ENCODE measurements around the gene CDH13.

The CDH13 gene

DNA sequence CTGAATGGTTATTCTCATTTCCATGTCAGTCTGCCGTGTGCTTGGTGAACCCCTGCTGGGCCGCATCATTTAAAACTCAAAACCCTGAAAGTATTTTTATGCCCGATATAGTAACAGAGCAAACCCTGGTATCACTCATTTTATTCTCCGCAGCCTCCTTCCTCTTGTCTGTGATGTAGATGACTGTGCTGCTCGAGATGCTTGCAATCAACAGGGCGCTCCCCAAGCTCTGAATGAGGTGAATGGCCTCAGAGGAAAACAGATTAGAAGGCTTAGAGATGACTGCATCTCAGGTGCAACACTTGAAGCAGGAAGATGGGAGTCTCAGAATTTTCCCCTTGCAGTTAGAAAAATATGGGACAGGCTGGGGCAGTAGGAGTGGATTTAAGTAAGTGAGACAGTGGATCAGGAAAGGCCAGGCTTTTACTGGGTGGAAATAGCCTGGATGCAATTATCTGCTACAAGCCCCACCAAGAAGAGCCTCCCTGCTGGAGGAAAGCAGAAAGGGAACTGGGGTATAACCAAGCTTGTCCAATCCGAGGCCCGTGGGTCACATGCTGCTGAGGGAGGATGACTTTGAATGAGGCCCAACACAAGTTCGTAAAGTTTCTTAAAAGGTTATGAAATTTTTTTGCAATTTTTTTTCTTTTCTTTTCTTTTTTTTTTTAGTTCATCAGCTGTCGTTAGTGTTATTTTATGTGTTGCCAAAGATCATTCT, 166.9 kb downstream of the CDH13 start:
- no peak for DNase-seq

DNA sequence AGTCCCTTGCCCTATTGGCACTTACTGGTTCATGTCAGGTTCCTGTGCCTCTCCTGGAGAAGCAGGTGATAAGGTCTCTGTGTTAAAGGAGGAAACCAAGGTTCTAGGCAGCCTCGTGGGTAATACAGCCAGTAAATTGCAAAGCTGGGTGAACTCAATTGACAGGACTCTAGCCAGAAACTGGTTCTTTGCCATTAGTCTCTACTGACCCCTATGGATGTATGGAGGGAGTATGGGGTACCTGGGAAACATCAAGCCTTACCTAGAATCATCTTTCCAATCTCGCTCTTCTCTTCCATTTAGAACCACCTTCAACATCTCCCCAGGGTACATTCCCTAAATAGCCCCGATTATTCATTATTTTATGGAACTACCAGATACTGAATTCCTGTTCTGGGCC, 169.3 kb downstream of the CDH13 start:
- DNase-seq = no peak

DNA sequence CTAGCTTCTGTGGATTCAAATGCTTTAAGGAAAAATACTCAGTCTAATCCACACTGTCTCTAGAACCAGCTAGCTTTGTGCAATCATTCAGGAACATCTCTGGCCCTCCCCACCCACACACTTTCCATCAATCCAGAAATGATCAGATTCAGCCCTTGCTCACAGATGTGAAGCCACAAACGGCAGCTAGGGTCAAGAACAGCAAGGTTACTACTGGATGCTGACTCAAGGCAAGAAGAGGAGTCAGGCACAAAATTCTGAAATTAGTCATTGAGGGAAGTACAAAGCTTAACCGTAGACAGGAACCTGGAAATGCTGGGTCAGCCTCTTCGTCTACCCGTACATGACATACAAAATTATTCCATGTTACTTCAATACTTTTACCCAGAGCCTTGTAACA, 174.6 kb downstream of the CDH13 start:
- no peak for DNase-seq

DNA sequence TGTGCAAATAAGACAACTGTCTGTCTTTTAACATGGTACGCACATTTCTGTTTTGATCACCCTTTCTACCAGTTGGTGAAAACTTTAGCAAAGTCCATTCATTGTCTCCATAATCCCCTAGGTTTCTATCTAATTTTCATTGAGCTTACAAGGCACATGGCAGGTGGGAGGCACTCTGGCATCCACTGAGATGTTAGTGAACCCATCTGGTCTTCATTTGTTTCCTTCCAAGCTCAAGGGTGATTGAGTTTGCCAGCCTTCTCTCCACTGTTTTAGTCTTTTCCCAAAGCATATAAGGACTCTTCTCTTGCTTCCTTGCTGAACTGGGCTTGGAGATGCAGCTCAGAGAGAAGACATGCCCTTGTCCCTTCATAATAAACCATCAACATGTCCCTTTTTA, 179.1 kb downstream of the CDH13 start:
- DNase-seq = no peak

DNA sequence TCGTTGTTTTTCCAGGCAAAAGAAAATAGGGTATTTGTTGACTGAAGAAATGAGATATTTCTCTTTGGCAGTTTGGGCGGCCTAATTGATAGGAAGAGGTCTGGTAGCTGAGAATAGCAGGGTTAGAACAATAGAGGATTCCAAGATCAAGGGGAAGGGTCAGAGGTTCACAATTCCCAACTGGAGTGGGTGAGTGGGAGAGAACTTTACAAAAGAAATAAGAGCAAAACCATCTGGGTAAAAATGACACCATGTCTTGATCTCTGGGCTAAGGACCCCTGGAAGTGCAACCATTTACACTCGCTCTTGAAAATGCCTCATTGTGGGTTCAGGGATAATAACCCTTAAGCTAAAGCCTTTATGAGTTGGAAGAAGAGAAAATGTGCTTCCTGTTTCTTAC, 180.5 kb downstream of the CDH13 start:
- no peak for DNase-seq

DNA sequence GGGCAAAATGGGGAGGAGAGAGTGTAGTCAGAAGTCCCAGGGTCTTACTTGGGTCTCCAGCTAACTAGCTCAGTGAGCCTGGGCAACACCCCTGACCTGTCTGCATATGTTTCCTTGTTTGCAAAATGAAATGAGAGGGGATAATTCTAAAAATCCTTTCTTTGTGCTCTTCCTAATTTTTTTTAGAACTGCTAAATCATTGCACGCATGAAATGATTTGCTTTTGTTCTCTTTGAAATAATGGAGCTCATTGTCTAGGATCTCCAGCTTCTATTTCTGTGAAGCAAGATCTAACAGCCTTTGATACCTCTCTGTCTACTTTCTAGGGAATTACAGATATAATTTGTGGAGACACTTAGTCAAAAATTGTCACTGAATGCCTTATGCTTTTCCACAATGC, 181.3 kb downstream of the CDH13 start:
- DNase-seq = no peak

DNA sequence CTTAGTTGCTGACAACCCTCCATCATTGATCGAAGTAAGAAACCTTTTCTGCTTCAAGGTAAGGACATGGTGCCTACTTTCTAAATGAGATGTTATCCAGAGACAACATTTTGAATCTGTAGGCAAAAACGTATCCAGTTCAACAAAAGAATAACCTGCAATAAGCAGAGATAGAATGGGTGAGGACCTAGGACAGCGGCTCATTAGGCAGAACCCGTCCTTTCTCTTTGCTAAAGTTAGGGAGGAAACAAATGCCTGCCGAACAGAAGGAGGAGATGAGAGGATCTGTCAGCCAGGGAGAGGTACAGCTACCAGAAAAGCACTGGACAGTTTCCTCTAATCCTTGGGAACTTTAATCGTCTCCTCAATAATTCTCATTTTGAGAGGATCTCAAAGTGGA, 183.3 kb downstream of the CDH13 start:
- DNase-seq = no peak

DNA sequence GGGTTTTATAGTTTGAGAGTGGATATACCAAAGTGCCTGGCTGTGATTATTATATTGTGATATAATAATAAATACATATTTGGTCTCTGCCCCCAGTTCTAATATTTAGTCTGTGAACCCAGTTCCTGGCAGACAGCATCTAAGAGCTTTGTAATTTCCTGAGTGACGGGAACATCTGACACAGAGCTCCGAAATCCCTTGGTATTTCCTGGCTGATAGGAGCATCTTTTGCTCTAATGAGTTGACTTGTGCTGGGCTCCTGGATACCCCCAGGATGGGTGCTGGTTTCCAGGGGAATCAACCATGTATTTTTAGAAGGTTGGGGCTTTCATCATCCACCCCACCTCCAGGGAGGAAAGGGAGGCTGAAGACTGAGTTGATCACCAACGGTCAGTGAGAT, 187.3 kb downstream of the CDH13 start:
- DNase-seq = no peak

DNA sequence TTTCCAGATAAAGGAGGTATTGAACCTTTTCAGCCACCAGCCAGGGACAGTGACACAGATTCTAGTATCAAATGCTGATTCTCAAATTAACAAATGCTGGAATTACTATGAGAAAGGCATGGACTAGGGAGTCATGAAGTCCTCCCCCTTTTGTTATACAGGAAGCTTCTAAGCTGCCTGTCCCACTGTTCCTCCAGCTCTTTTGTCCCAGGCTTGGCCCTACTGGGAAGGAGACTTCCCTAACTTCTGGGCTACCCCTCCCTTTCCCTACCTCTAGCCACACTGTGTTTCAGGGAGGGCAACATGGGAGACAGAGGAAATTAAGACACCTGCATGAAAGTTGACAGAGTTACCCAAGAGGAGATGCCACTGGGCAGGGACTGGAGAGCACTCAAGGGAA, 192.5 kb downstream of the CDH13 start:
- DNase-seq = no peak

DNA sequence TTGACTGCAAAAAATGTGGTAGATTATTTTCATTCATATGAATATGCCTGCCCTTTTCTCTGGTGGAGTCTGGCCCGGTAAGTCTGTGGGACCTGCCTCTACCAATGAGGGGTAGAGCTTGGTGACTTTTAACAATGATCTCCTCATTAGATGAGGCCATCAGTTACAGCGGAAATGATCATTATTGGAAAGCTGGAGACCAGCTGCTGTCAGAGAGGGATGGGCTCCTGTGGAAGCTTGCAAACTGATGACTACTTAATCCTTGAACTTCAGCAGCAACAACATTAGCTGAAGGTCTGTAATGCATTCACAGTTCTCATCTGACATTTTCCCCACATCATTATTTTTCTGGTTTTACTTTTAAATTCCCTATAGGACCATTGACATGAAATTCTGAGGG, 194.1 kb downstream of the CDH13 start:
- DNase-seq = no peak

DNA sequence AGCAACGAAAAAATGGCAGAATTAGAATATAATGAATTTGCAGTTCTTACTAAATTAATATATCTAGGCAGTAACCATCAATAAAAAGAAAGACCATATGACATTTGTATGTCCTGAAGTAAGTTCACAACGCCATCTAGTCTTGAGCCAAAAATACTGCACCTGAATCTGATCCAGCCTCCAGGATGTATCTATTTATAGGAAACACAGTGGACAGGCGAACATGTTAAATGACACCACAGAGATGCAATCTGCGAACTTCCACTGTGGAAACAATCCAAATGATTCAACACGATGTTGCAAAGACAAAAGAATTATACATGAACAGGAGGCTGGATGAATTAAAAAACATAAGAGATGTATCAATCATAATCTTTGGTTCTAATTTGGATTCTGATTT, 197.6 kb downstream of the CDH13 start:
- DNase-seq = no peak

DNA sequence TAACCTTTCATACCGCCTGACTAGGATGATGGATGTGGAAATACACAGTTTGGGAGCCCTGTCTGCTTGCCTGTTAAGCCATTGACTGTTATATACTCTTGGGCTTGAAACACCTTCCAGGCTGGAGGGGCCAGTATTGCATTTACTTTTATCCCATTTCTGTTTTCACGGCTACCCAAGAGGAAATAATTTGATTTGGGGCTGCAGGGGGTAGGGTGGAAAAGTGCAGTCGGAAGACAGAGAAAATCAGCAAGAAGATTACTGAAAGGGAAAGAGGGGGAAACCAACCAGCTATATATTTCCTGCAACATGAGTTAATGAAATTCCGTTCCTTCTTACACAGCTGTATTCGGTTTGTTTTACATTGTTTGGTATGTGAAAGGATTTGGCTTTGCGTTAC, 202.5 kb downstream of the CDH13 start:
- no peak for DNase-seq

DNA sequence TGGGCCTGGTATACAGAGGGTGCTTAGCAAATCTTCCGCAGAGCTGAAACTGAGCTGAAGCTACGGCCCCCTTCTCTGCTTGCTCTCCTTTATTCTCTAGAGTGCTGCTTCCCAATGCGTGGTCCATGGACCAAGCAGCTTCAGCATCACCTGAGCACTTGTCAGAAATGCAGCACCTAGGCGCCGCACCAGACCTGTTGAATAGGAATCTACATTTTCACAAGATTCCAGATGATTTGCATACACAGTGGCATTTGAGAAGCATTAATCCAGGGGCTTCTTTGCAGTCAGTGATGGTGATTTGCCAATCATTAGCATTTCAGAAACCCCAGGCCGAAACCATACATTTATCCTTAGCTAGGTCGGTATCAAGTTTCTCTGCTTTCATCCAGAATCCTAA, 204.2 kb downstream of the CDH13 start:
- no peak for DNase-seq

DNA sequence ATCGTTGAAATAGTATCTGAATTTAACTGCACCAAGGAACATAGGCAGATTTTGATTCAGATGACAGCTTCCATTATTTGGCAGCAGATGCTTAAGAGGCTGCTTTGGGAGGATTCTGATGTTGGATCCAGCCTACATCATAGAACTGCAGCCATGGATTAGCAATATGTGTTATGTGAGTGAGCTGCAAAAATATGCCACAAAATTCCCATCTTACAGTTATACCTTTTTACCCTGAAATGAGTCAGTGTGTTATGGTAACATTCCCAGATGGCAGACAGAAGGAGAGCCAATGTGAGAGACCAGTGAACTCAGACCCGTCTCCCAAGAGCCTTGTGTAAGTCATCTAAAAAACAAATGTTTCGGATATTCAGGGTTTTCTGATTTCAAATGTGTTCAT, 206.1 kb downstream of the CDH13 start:
- no peak for DNase-seq

DNA sequence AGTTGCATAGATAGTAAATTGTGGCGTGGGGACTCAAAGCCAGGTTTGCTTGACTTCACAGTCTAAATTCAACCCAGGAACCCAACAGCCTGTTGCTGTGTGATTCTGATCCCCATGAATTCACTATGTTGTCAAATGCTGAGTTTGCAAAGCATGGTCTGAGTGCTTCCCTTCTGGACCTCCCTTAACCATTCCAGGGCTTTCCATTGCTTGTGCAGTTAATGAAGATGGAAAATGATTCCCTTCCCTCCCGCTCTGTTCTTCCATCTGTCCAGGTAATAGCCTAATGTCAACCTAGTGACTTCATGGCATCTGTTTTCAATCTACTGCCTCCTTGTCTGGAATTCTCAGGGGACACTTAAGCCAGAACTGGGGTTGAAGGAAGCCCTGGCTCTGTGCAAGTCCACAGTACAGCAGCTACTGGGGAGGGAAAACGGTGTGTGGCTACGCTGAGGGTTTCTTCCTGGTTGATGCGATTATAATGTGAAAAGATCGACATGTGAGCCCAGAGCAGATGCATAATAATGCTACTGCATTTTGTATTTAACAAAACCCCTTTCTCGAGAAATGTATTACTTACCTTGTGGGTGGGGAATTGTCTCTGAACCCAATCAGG, 206.7 kb downstream of the CDH13 start:
- DNase-seq = no peak

DNA sequence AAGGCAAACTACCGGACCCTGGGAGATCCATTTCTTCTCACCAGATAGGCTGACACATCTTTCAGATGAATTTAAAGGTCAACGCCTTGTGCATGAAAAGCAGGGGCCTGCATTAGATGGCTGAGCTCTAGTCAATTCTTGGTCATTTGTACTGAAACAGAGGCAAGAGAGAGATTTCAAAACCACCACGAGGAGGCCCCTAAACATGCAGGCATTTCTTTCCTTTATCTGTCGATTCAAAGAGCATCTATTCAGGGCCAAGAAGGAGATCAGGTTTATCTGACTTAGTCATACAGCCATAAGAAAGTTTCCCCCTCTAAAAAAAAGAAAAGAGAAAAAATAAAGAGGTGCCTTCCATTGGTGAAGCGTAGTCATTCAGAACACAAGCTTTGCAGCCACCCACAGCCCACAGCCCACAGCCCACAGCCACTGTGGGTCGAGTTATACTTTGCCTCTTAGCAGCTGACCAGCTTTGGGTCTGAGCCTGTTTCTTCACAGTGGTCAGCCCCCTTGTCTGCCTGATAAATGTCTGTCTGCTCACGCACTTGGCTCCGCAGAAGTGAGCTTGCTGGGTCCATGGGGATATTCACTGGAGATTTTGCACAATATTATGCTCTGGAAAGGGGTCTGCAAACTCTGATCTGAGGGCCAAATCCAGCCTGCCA, 207.5 kb downstream of the CDH13 start:
- no peak for DNase-seq

DNA sequence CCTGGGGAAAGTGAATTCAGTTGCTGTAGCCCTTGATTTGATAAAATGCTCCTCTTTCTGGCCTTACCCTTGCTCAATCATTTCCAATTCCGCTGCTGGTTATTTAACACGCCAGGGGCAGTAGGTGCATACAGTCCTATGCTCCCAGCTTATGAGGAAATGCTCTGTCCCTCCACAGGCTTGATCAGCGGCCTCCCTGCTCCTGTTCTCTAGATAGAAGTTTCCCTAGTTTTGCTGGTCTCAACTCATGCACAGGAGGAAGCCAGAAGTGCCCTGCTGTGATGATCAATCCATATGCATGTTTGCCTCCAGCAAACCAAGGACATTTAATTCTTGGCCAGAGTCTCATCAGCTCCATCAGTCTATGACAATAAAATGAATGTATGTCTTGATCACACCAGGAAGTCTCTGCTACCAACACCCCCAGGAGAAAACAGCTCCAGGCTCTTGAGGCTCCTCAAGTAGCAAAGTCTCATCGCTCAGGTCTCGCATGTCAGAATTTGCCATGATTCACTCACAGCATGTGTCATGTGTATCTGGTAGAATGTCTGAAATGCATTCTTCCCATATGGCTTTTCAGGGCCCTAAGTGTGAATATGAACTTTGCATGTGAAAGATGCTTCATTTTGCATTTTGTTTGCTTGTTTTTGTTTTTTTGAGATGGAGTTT, 208.9 kb downstream of the CDH13 start:
- no peak for DNase-seq

DNA sequence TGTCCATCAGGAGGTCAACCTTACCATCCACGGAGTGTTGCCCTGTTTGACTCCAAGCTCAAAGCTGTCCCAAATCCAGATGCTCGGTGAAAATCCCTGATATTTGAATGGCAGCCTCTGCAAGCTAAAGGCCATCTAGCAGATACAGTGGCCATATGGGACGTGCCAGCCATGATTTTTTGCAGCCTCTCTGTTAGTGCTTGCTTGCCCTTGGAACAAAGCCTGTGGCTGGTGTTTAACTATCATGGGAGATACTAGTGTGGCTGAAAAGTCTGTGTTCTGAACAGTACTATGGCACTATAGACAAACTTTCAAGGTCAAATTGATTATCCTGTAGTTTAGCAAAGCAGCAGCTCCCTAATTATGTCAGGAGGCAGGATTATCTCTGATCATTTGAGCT, 214.3 kb downstream of the CDH13 start:
- no peak for DNase-seq

DNA sequence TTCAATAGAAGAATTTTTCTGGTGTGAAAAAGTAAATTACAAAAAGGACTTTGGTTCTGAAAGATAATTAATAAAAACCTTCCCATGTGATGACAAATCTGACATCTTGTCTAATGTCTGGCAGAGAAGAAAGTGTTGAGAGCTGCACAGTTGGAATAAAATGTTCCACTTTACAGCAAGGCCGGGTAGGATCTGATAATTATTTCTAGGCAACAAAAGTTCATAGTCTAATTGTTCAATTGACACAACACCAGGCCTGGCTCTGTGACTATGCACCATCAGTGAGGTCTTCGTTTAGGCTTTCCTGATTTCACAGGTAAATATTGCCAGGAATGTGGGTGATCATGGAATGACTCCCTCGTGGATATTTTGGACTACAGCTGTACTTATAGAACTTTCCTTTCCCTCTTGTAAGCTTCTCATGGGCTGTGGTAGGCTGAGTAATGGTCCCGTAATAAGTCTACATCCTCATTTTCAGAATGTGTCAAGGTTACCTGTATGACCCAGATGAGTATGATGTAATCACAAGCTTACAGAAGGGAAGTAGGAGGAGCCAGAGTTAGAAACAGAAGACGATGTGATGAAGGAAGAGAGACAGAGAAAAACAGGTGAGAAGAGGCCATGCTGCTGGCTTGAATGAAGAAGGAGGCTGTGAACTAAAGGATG, 217.0 kb downstream of the CDH13 start:
- no peak for DNase-seq

DNA sequence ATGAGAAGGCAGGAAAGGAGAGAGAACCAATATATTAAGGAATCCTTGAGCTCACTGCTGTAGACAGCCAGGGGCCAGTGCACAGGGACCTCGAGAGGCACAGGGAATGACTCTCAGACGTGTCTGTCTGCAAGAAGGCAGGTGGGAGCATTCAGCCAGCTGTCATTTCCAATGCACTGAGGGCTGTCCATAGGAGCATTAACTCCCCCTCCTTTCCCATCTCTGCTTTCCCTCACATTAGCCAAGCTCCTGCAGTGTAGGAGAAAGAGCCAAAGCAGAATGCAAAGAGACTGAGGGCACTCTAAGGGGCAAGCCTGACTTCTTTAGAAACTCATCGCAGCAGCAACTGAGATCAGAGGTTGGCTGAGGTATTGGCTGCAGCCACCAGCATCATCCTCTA, 218.3 kb downstream of the CDH13 start:
- DNase-seq = no peak

DNA sequence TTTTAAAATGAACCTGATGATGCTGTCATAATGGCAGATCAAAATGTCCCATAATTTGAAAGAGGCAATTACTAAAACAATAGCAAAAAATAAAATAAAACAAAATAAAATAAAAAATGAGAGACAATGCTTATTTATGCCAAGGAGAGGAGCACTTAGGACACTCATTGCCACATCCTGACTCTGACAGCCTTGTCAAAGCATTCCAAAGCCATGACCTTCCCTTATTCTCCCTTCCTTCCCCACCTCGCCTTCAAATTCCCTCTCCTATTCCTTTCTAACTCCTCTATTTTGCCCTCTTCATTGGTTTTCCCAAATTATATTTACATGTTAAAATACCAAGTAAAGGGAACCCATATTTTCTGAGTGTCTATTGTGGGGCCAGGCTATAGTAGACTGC, 220.0 kb downstream of the CDH13 start:
- DNase-seq = no peak

DNA sequence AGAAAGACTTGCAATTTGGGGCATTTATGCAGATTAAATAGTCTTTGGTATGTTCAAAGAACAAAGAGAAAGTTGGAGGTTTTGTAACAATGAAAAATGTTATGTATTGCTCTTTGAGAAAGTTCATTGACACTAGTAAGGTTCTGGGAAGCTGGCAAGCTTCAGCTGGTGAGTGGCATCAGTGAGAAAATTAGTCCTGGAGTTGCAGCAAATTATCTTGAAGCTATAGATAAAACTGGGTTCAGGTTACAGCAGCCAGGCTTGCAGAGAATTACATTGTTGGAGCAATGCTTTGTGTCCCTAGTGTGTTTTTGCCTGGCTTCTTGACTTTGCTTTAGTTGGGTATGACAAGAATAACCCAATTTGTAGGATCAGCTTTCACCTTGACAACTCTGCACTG, 221.2 kb downstream of the CDH13 start:
- DNase-seq = no peak

DNA sequence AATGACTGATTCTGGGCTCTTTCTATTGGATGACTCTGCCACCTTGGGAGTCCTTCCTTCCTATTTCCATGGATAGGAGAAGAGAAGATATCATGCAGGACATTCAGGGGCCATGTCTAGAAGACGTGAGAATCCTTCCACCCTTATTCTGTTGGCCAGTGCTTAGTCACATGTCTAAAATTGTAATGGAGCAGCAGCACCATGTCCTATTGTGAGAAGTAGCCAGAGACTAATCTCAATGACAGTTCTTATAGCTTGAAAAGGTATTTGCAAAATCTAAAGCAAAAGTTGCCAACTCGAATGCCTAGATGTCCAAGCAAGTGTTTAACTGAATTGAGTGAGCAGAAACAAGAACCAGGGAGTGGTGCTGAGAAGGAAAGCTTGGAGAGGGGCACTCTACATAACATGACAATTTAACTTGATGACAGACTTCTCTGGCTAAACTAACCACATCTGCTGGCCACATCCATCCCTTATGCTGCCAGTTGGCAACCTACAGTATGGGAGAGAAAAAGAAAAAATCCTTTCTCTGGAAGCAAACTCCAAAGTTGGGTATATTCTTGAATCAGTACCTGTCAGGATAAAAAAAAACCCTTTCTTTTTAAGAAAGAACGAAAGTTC, 225.7 kb downstream of the CDH13 start:
- DNase-seq = no peak
